ENCODE data around the gene NAIF1.

- TF ChIP-seq POLR2A (IDR thresholded peaks at IDR 0.05; ENCODE audit: low read length) (no peak), GATA1 (IDR thresholded peaks at IDR 0.05; ENCODE audit: low read depth, low read length) (no peak)
Measured at GRCh38 chr9:128081056-128081455, 13.9 kb upstream of the NAIF1 start.

Measured in erythroblast (primary cell).